Sigmoid colon (tissue), 4 donors: ENCODE results near the gene C5AR1.
"Not testable (repeated sequence)": the region's sequence is repeated elsewhere in the genome, so short reads cannot be mapped to it uniquely, and the experiment has no call there.

Source experiments
- CTCF ChIP-seq, 4 experiments: fragments of 450-650 bp in 3 of 4; fragments of 200-600 bp in 1 of 4; IDR thresholded peaks; one replicate each; pipeline ENCODE4 v1.5.1; 2016 to 2019; ENCODE audit warnings: antibody characterized with exemption in 4 of 4, mild to moderate bottlenecking in 3 of 4, moderate library complexity in 2 of 4
- EP300 ChIP-seq, 4 donors: sonication (generic); formaldehyde crosslinking; IDR thresholded peaks; one replicate each; pipeline ENCODE4 v1.6.1; 2017; ENCODE audit warnings: antibody characterized with exemption in 4 of 4
- POLR2AphosphoS5 ChIP-seq, 4 donors: sonication (generic); formaldehyde crosslinking; IDR thresholded peaks; one replicate each; pipeline ENCODE4 v1.6.1; 2017; ENCODE audit warnings: antibody characterized with exemption in 4 of 4

GRCh38 chr19:47300867-47301266 is 8.8 kb upstream of the C5AR1 start:
- not testable (repeated sequence) for TF ChIP-seq CTCF, POLR2AphosphoS5, EP300 (IDR thresholded peaks at IDR 0.05)
